Stomach (tissue), 4 donors: ENCODE data around the gene KIRREL3.

Experiments
- EP300 ChIP-seq: sonication (generic); formaldehyde crosslinking; IDR thresholded peaks from one replicate; pipeline ENCODE4 v1.6.1; 2017; ENCODE audit warnings: antibody characterized with exemption
- POLR2A ChIP-seq, 4 donors: fragments of 450-650 bp; IDR thresholded peaks; one replicate each; pipeline ENCODE4 v1.6.1; 2016; ENCODE audit warnings: antibody characterized with exemption in 4 of 4, control low read depth in 2 of 4, mild to moderate bottlenecking in 1 of 4, moderate library complexity in 1 of 4
- POLR2AphosphoS5 ChIP-seq, 3 donors: sonication (generic); formaldehyde crosslinking; IDR thresholded peaks; one replicate each; pipeline ENCODE4 v1.6.1; 2016; ENCODE audit warnings: antibody characterized with exemption in 3 of 3
- TF ChIP-seq, protein P1 (sequence below), 7 experiments: fragments of 450-650 bp in 4 of 7; fragments of 200-600 bp in 3 of 7; sonication (generic) in 3 of 7; IDR thresholded peaks; one replicate each; pipeline ENCODE4 v1.5.1; 2016 to 2019; ENCODE audit warnings: antibody characterized with exemption in 7 of 7, control low read depth in 2 of 7, mild to moderate bottlenecking in 1 of 7

DNA sequence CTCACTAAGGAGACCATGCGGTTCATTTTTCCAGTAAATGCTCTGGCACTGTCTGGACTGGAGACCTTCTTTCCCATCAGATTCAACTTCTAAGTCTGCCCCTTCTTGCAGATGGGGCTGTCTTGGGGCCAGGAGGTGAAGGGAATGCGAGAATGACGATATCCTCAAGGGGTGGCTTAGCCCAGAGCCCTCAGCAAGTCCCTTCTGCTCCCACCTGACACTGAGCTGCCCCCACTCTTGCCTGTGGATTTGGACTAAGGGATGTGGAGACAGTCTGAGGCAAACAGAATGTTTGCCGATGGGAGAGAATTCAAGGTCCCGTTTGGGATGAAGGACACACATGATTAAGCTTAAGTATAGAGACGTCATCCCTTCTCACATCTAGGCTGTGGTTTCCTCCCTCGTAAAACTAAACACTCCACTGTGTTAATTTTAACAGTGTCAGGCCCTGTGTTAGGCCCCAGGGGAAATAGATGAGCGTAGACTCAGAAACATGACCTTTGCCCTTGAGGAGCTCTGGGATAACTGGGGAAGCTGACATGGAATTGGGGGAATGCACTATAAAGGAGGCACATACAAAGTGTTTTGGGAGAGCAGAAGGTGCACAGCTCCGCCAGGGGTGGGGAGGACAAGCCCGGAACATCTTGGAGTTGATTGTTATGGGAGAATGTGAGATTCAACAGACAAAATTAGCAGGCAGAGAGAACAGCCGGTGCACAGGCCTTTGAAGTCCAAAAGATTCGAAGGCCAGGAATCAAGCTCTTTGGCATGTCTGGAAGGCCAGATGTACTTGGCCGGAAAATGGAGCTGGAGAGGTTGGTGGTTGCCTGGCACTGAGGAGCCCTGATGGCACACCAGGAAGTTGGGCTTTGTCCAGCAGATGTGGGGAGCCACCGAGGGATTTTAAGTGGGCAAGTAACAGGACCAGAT lies 573.5 kb downstream of the KIRREL3 start:
- TF ChIP-seq, protein P1, sequence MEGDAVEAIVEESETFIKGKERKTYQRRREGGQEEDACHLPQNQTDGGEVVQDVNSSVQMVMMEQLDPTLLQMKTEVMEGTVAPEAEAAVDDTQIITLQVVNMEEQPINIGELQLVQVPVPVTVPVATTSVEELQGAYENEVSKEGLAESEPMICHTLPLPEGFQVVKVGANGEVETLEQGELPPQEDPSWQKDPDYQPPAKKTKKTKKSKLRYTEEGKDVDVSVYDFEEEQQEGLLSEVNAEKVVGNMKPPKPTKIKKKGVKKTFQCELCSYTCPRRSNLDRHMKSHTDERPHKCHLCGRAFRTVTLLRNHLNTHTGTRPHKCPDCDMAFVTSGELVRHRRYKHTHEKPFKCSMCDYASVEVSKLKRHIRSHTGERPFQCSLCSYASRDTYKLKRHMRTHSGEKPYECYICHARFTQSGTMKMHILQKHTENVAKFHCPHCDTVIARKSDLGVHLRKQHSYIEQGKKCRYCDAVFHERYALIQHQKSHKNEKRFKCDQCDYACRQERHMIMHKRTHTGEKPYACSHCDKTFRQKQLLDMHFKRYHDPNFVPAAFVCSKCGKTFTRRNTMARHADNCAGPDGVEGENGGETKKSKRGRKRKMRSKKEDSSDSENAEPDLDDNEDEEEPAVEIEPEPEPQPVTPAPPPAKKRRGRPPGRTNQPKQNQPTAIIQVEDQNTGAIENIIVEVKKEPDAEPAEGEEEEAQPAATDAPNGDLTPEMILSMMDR (IDR thresholded peaks at IDR 0.05), result no peak
- no peak for TF ChIP-seq POLR2A (IDR thresholded peaks at IDR 0.05)
- no peak for TF ChIP-seq EP300
- no peak for TF ChIP-seq POLR2AphosphoS5 (IDR thresholded peaks at IDR 0.05)
